Measurements from ENCODE around the gene SAP30. TPM values are rescaled to one million over a fixed set of nuclear protein-coding genes. Genes with fewer than 3 reads are reported as not detected.

The SAP30 gene
- total and polyA plus RNA-seq, 7 donors = 3.5 to 10.7 (median 6.9) TPM

DNA sequence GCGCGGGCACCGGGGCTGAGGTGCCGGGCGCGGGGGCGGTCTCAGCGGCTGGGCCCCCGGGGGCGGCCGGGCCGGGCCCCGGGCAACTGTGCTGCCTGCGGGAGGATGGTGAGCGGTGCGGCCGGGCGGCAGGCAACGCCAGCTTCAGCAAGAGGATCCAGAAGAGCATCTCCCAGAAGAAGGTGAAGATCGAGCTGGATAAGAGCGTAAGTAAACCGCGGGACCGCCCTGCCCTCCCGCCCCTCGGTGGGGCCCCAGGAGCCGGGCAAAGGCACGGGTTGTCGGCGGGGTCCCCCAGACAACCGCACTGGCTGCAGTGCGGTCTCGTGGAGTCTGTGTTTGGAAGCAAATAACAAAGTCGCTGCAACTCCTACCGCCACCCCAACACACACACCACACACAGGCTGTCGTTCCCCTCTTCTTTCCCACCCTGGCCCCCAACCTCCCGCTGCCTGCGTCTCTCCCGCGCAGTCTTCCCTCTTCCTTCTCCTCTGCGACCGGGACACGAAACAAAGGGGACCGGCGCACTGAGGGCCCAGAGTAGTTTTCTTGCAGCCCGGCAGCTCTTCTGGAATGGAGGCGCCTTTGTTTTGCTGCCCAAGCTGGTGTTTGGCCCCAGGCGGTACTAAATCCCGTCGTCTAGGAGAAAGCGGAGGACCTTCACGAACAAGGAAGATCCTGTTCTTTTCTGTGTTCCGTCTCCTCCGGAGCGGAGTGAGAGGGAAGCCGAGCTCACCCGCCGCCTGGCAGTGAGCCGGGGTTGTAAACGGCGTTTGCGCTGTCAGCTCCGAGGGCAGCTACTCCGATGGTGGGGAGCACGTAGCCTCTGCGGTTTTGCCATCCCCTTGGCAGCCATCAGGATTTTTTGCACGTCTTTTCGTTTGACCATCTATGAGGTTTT is 788 bp downstream of the SAP30 start:
- Histone ChIP-seq H3K36me3 (ENCODE audit: insufficient read depth in 1 of 2, low read depth in 1 of 2) (peaks cover 0 to 5% of the 10 kb centered on the region in 2 donors), H3K27me3 (ENCODE audit: insufficient read depth in 3 of 3, low read length in 2 of 3) (no peaks in the 10 kb centered on the region), H3K4me3 (peak overlapping the region; percentile 84), H3K27ac (peak overlapping the region; percentile 92), H3K9me3 (no peaks in the 10 kb centered on the region), H3K4me1 (peaks cover 16% of the 10 kb centered on the region)
- intact Hi-C loops (cut with DNase I) = loop anchor here in 1 of 2 donors (2.0 kb wide), 1 partner anchor 37 kb away; the partner anchor contains the start of gene HMGB2
- WGBS, 3 donors = 0% methylated on average over 61 to 68 of the region's 68 CpGs
- ATAC-seq = peak in 3 of 4 donors; percentile 24 to 50 (median 27)
- TF ChIP-seq CTCF (IDR thresholded peaks at IDR 0.05) = no peak
- DNase-seq = peak; percentile 71 to 84

DNA sequence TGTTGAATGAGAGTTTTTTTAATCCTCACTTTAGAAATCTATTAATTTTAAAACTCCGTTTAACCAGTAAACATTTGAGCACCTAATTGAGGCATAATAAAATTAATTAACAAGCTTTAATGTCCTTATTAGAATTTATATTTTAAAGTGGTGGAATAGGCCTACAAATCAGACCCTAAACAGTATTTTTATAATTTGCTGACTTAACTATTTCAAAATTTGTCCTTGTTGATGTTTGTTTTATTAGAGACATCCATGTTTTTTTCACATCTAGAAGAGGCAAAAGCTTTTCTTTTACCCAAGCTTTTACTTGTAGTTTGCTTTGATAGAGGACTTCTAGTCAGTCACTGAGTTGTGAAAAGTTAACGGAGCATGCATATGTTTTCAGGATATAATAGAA is 3.8 kb downstream of the SAP30 start:
- no peak for TF ChIP-seq CTCF (IDR thresholded peaks at IDR 0.05)
- DNase-seq = no peak
- Histone ChIP-seq H3K4me3 (no peak overlapping the region), H3K27me3 (ENCODE audit: insufficient read depth in 3 of 3, low read length in 2 of 3) (no peaks in the 10 kb centered on the region), H3K4me1 (peaks cover 7% of the 10 kb centered on the region), H3K9me3 (no peaks in the 10 kb centered on the region), H3K27ac (no peak overlapping the region), H3K36me3 (ENCODE audit: insufficient read depth in 1 of 2, low read depth in 1 of 2) (peaks cover 0 to 5% of the 10 kb centered on the region in 2 donors)
- intact Hi-C loops (cut with DNase I) = no loop called here
- WGBS, 3 donors = 93 to 98% (median 94%) methylated on average over 2 of the region's 2 CpGs
- ATAC-seq = no peak

GRCh38 chr4:173379929-173380328 is 9.2 kb downstream of the SAP30 start:
- peaks cover 0 to 5% of the 10 kb centered on the region in 2 donors for H3K36me3 ChIP-seq (ENCODE audit: insufficient read depth in 1 of 2, low read depth in 1 of 2)
- no peaks in the 10 kb centered on the region for H3K4me1 ChIP-seq
- intact Hi-C loops (cut with DNase I) = no loop called here
- H3K9me3 ChIP-seq = no peaks in the 10 kb centered on the region
- DNase-seq = no peak
- WGBS, 3 donors = 95 to 99% (median 98%) methylated on average over 3 of the region's 3 CpGs
- no peak overlapping the region for H3K27ac ChIP-seq
- TF ChIP-seq CTCF (IDR thresholded peaks at IDR 0.05) = no peak
- H3K4me3 ChIP-seq = no peak overlapping the region
- no peak for ATAC-seq
- H3K27me3 ChIP-seq (ENCODE audit: insufficient read depth in 3 of 3, low read length in 2 of 3) = no peaks in the 10 kb centered on the region

DNA sequence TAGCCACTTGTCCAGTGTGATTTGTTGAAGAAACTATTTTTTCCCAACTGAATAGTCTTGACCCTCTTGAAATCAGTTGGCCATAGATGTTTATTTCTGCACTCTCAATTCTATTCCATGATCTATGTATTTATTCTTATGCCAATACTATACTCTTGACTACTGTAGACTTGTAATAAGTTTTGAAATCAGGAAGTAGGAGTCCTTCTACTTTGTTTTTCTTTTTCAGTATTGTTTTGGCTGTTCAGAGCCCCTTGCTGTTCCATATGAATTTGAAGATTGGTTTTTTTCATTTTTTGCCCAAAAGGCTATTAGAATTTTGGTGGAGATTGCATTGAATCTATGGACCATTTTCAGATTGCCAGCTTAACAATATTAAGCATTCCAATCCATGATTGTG is 10.2 kb downstream of the SAP30 start:
- ATAC-seq (no peak), DNase-seq (no peak)
- intact Hi-C loops (cut with DNase I) = no loop called here
- Histone ChIP-seq H3K4me3 (no peak overlapping the region), H3K27ac (no peak overlapping the region), H3K9me3 (no peaks in the 10 kb centered on the region), H3K4me1 (no peaks in the 10 kb centered on the region), H3K36me3 (ENCODE audit: insufficient read depth in 1 of 2, low read depth in 1 of 2) (peaks cover 0 to 4% of the 10 kb centered on the region in 2 donors), H3K27me3 (ENCODE audit: insufficient read depth in 3 of 3, low read length in 2 of 3) (no peaks in the 10 kb centered on the region)
- TF ChIP-seq CTCF (IDR thresholded peaks at IDR 0.05) = no peak
